Body of pancreas (tissue), 4 donors: ENCODE data around the gene TAF1A. TPM values are rescaled to one million over a fixed set of nuclear protein-coding genes. Genes with fewer than 3 reads are reported as not detected.

Experiments
- ATAC-seq: fragments of 150-250 bp; one replicate; pipeline ENCODE4 v1.9.1; 2016
- DNase-seq, 4 donors: peaks; one replicate each; pipeline ENCODE4 v3.0.0-alpha.2; 2019
- H3K27ac ChIP-seq, 4 donors: fragments of 200-600 bp; sonication (generic); 1 replicate in 3 of 4; 2 replicates in 1 of 4; pipeline versions ENCODE4 v1.5.1 to v1.6.1; 2016 to 2019; ENCODE audit warnings: mild to moderate bottlenecking in 1 of 4, mixed read lengths in 1 of 4, moderate library complexity in 1 of 4
- H3K27me3 ChIP-seq, 2 donors: fragments of 200-600 bp; sonication (generic); one replicate each; pipeline ENCODE4 v1.6.0; 2016; ENCODE audit warnings: mild to moderate bottlenecking in 1 of 2
- H3K36me3 ChIP-seq, 2 donors: fragments of 200-600 bp; sonication (generic); replicated peaks in 1 of 2; 2 replicates each; pipeline ENCODE4 v1.5.1; 2016; ENCODE audit warnings: low read depth in 2 of 2; ENCODE audit not compliant: insufficient read depth in 1 of 2
- H3K4me1 ChIP-seq: fragments of 200-600 bp; sonication (generic); one replicate; pipeline ENCODE4 v1.6.0; 2016
- H3K4me3 ChIP-seq, 2 donors: fragments of 200-600 bp; sonication (generic); 1 replicate in 1 of 2; 2 replicates in 1 of 2; pipeline ENCODE4 v1.5.1; 2016 to 2019
- H3K9me3 ChIP-seq, 3 donors: fragments of 200-600 bp; sonication (generic); 1 replicate in 2 of 3; 2 replicates in 1 of 3; pipeline ENCODE4 v1.5.1; 2016
- CTCF ChIP-seq, 7 experiments: fragments of 450-650 bp in 4 of 7; fragments of 200-600 bp in 3 of 7; sonication (generic) in 3 of 7; IDR thresholded peaks; one replicate each; pipeline ENCODE4 v1.5.1; 2016 to 2019; ENCODE audit warnings: antibody characterized with exemption in 7 of 7
- POLR2A ChIP-seq, 3 donors: fragments of 450-650 bp; IDR thresholded peaks; one replicate each; pipeline ENCODE4 v1.6.1; 2016; ENCODE audit warnings: antibody characterized with exemption in 3 of 3, mild to moderate bottlenecking in 2 of 3
- WGBS, 2 donors: methylation state at CpG; one replicate each; pipeline ENCODE4 v1.1.5; 2017; 5-methylcytosine and 5-hydroxymethylcytosine counted together
- intact Hi-C: fragments of 100-400 bp; cut with DNase I; formaldehyde crosslinking; loops from one replicate; pipeline ENCODE4 v1.15.1; 2023
- total RNA-seq, 2 donors: library from RNA; depleted of rRNA; stranded (reverse); fragments of >200 nt; gene quantifications; one replicate each; pipeline ENCODE4 v1.1.0, GENCODE V29; 2016

Gene TAF1A
- total RNA-seq, 2 donors from 2014 or later, result 0.99 to 15.8 TPM

GRCh38 chr1:222629921-222630535 is 40.3 kb upstream of the TAF1A start:
- H3K27me3 ChIP-seq, result no peaks in the 10 kb centered on the region
- TF ChIP-seq POLR2A (IDR thresholded peaks at IDR 0.05), result no peak
- TF ChIP-seq CTCF (IDR thresholded peaks at IDR 0.05), result no peak
- intact Hi-C loops, result loop anchor here (5.0 kb wide), 1 partner anchor 168 kb away; no protein-coding TSS in a partner anchor
- no peaks in the 10 kb centered on the region for H3K4me1 ChIP-seq
- H3K36me3 ChIP-seq, result peaks cover 6 to 28% of the 10 kb centered on the region in 2 donors
- ATAC-seq (no peak), DNase-seq (no peak)
- 86 to 89% methylated on average over 7 of the region's 7 CpGs for WGBS, 2 donors
- H3K4me3 ChIP-seq, result no peak overlapping the region
- no peak overlapping the region for H3K27ac ChIP-seq
- H3K9me3 ChIP-seq, result no peaks in the 10 kb centered on the region

GRCh38 chr1:222627232-222627631 is 37.5 kb upstream of the TAF1A start:
- no peaks in the 10 kb centered on the region for H3K27me3 ChIP-seq
- H3K9me3 ChIP-seq, result no peaks in the 10 kb centered on the region
- peaks cover 0 to 21% of the 10 kb centered on the region in 2 donors for H3K36me3 ChIP-seq
- intact Hi-C loops, result no loop called here
- DNase-seq (no peak), ATAC-seq (no peak)
- 42 to 63% methylated on average over 6 of the region's 6 CpGs for WGBS, 2 donors
- no peak overlapping the region for H3K4me3 ChIP-seq
- no peaks in the 10 kb centered on the region for H3K4me1 ChIP-seq
- TF ChIP-seq CTCF (IDR thresholded peaks at IDR 0.05), result no peak
- TF ChIP-seq POLR2A (IDR thresholded peaks at IDR 0.05), result no peak
- no peak overlapping the region for H3K27ac ChIP-seq

- TF ChIP-seq CTCF (IDR thresholded peaks at IDR 0.05) (no peak), POLR2A (IDR thresholded peaks at IDR 0.05) (no peak)
- peaks cover 12% of the 10 kb centered on the region for H3K4me1 ChIP-seq
- H3K9me3 ChIP-seq, result no peaks in the 10 kb centered on the region
- peaks cover 0 to 21% of the 10 kb centered on the region in 2 donors for H3K36me3 ChIP-seq
- H3K27ac ChIP-seq, result no peak overlapping the region
- no peak overlapping the region for H3K4me3 ChIP-seq
- no peaks in the 10 kb centered on the region for H3K27me3 ChIP-seq
- ATAC-seq (no peak), DNase-seq (no peak)
- WGBS, 2 donors, result 90 to 91% methylated on average over 7 of the region's 7 CpGs
- intact Hi-C loops, result no loop called here
Measured at GRCh38 chr1:222624214-222624613, 34.5 kb upstream of the TAF1A start.

GRCh38 chr1:222623458-222623857 is 33.7 kb upstream of the TAF1A start:
- ATAC-seq, result no peak
- Histone ChIP-seq H3K27ac (no peak overlapping the region), H3K4me1 (peaks cover 15% of the 10 kb centered on the region), H3K9me3 (no peaks in the 10 kb centered on the region), H3K4me3 (no peak overlapping the region), H3K36me3 (peaks cover 0 to 13% of the 10 kb centered on the region in 2 donors), H3K27me3 (no peaks in the 10 kb centered on the region)
- DNase-seq, result no peak
- intact Hi-C loops, result no loop called here
- TF ChIP-seq POLR2A (IDR thresholded peaks at IDR 0.05) (no peak), CTCF (IDR thresholded peaks at IDR 0.05) (no peak)

- Histone ChIP-seq H3K4me1 (peaks cover 15% of the 10 kb centered on the region), H3K4me3 (no peak overlapping the region), H3K27me3 (no peaks in the 10 kb centered on the region), H3K36me3 (peaks cover 0 to 9% of the 10 kb centered on the region in 2 donors), H3K27ac (no peak overlapping the region), H3K9me3 (no peaks in the 10 kb centered on the region)
- TF ChIP-seq CTCF (IDR thresholded peaks at IDR 0.05) (no peak), POLR2A (IDR thresholded peaks at IDR 0.05) (no peak)
- DNase-seq, result no peak
- ATAC-seq, result no peak
- 56 to 62% methylated on average over 5 of the region's 5 CpGs for WGBS, 2 donors
- intact Hi-C loops, result no loop called here
Measured at GRCh38 chr1:222622765-222623164, 33.0 kb upstream of the TAF1A start.
